DMS 273 (cell line): Measurements from ENCODE around the gene ADCY5.

Experiments used
- DNase-seq: peaks from one replicate; lab custom pipeline; 2025; ENCODE audit not compliant: unreplicated experiment; lab: John Stamatoyannopoulos, UW

ADCY5 gene

GRCh38 chr3:123411340-123412040 is 37.4 kb downstream of the ADCY5 start:
- no peak for DNase-seq

- DNase-seq = no peak
These were observed 38.8 kb downstream of the ADCY5 start for GRCh38 chr3:123410149-123410515.

- DNase-seq = no peak
These were observed 39.3 kb downstream of the ADCY5 start for GRCh38 chr3:123409443-123410148.

- peak; percentile 60 for DNase-seq
These were observed 42.3 kb downstream of the ADCY5 start for GRCh38 chr3:123406598-123406997.

GRCh38 chr3:123405936-123406510 is 42.9 kb downstream of the ADCY5 start:
- DNase-seq = no peak

- DNase-seq = no peak
These were observed 43.9 kb downstream of the ADCY5 start for GRCh38 chr3:123405021-123405420.

GRCh38 chr3:123404391-123404790 is 44.5 kb downstream of the ADCY5 start:
- no peak for DNase-seq

GRCh38 chr3:123401836-123402530 is 46.9 kb downstream of the ADCY5 start:
- DNase-seq = no peak

- no peak for DNase-seq
These were observed 48.7 kb downstream of the ADCY5 start for GRCh38 chr3:123400169-123400568.

- DNase-seq = no peak
These were observed 49.2 kb downstream of the ADCY5 start for GRCh38 chr3:123399653-123400052.

GRCh38 chr3:123397921-123398785 is 50.7 kb downstream of the ADCY5 start:
- peak; percentile 56 for DNase-seq

- no peak for DNase-seq
These were observed 51.8 kb downstream of the ADCY5 start for GRCh38 chr3:123397050-123397590.

- DNase-seq = no peak
These were observed 52.5 kb downstream of the ADCY5 start for GRCh38 chr3:123396171-123397049.

- no peak for DNase-seq
These were observed 53.7 kb downstream of the ADCY5 start for GRCh38 chr3:123395235-123395634.

- no peak for DNase-seq
These were observed 54.4 kb downstream of the ADCY5 start for GRCh38 chr3:123394391-123395020.

GRCh38 chr3:123392871-123393620 is 55.8 kb downstream of the ADCY5 start:
- no peak for DNase-seq

- DNase-seq = no peak
These were observed 56.5 kb downstream of the ADCY5 start for GRCh38 chr3:123392368-123392767.

GRCh38 chr3:123390865-123391600 is 57.9 kb downstream of the ADCY5 start:
- DNase-seq = no peak
